HL-60/S4 treated with retinoic acid at 250 ng/mL for 4 days and 3 days (cell line): ENCODE results near the gene ADI1.

Source experiments
- in situ Hi-C: fragments of 300-500 bp; cut with MboI; formaldehyde crosslinking; loops from 2 replicates; pipeline ENCODE4 v1.7.0; 2022; ENCODE audit warnings: low sequenced_read_pairs

ADI1 gene

DNA sequence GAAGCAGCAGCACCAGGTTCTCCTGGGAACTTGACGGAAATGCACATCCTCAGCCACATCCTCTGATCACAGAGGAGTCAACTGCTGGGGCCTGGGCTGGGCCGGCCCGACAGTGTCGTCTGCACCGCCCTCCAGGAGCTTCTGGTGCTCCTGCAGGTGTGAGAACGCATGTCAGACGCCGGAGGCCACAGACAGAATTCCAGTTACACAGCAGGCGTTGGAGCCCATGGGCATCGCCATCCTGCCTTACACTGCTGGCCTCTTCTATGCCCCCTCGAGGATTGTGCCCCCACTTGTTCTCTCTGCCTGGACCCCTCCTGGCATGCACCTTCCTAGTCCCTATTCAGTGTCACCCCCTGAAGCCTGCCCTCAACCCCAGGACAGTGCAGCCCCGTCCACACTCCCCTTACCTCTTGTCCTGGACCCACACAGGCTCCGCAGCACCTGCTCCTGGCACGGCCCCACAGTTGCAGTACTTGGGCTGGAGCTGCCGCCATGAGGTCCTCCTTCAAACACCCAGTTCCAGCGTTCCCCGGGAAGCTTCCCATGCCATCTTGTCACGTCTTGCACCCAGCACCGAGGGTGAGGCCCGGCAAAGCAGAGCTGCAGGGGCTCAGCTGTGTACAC, 37.5 kb downstream of the ADI1 start:
- in situ Hi-C loops, result no loop called here

DNA sequence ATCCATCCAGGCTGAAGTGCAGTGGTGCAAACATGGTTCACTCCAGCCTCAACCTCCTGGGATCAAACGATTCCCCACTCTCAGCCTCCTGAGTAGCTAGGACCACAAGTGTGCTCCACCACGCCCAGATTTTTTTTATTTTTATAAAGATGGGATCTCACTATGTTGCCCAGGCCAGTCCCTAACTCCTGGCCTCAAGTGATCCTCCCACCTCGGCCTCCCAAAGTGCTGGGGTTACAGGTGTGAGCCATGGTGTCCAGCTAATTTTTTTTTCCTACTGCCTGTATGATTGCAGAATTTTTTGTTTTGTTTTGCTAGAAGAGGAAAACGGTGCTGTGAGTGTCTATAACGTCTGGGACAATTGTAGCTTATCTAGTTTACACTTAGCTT, 38.3 kb downstream of the ADI1 start:
- in situ Hi-C loops, result no loop called here

- in situ Hi-C loops, result no loop called here
Observed at GRCh38 chr2:3480352-3481010, 38.9 kb downstream of the ADI1 start.

- in situ Hi-C loops, result no loop called here
Observed at GRCh38 chr2:3479430-3480320, 39.7 kb downstream of the ADI1 start.

- in situ Hi-C loops, result no loop called here
Observed at GRCh38 chr2:3478846-3479385, 40.4 kb downstream of the ADI1 start.

DNA sequence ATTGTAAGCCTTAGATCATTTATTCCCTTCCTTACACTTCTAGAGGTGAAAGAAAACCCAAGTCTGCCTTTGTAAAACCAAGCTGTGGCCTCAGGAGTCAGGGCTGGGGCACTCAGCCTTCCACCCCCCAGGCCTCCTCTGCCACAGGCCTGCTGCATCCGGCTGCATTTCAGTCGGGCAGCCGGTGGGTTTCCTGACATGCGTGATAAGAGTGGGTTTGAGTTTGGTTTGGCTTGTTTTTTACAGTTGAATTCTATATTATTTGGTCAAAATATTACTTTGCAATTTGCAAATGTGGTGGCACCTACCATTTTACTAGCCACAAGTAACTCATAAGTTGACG, 42.4 kb downstream of the ADI1 start:
- in situ Hi-C loops, result no loop called here

DNA sequence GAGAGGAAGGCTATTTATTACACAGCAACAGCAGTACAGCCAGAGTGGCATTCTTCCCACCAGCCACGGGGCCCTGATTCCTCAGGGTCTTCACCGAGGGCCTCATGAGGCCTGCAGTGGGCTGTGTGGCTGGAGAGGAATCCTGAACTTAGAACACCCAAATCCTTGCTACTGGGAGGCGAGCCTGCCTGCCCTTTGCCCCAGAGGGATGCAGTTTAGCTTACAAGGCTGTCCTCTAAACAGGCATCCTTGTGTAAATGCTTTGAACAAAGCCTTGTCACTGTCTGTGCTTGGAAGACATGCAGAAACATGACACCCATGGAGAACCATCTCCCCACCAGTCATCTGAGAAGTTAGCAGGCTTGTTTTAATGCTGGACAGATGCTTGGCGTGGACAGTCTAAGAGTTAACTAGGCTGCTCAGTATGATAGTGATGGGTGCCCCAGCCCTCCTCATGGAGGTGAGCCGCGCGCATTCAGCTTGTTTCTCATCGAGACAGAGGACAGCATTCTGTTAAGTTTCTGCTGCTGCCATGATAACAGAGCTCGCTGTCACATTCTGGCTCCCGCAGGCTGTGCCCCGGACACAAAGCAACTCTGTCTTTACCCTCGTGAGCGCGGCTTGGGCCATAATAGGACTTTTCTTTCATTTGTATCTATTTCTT, 42.9 kb downstream of the ADI1 start:
- in situ Hi-C loops, result no loop called here

DNA sequence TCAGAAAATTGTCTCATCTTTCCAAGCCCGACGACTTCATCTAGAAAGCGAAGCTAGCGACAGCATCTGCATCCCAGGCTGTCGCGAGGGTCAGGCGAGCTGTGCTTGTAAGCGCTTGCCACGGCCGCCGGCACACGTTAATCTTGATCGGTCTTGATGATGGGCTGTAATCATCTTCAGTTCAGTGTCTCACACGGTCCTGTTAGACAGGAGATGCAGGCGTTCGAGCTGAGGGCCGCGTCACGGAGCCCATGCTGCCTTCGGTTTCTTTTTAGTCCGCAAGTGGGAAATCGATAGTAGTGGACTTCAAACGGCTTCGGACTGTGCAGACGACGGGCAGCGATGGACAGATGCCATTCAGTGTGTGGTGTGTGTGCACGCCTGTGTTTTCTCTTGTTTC, 43.6 kb downstream of the ADI1 start:
- in situ Hi-C loops, result no loop called here

DNA sequence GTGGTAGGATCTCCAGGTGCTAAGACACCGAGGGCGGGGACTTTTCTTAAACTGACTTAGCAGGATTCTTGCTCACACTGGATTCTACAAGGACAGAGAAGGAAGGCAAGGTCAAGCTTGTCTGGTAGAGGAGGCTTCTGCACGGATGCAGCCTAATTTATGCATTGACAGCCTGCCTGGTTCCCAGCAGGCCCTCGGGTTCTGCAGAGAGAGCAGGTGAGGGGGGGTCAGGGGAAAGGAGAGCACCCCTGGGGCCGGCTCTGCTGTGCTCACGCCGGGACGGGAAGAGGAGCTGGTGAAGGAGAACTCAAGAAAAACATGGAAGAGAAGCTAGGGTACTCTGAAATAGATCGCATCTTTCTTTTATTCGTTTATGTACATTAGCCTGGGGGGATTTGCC, 46.4 kb downstream of the ADI1 start:
- in situ Hi-C loops, result no loop called here

DNA sequence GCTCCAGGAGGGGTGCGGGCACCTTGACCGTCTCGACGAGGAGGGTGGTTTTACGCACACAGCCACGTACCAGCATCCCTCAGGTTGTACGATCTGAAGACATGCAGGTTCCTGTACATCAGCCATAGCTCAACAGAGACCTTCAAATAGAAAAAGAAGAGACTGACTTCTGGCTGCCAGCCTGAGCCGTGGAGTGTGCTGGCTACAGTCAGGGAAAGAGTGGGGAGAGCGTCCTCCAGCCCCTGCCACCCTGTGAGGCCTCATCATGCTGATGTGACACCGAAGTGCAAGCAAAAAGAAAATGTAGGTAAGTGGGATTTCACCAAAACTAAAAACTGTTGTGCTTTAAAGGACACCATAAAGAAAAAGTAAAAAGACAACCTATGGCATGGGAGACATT, 47.0 kb downstream of the ADI1 start:
- in situ Hi-C loops, result no loop called here

DNA sequence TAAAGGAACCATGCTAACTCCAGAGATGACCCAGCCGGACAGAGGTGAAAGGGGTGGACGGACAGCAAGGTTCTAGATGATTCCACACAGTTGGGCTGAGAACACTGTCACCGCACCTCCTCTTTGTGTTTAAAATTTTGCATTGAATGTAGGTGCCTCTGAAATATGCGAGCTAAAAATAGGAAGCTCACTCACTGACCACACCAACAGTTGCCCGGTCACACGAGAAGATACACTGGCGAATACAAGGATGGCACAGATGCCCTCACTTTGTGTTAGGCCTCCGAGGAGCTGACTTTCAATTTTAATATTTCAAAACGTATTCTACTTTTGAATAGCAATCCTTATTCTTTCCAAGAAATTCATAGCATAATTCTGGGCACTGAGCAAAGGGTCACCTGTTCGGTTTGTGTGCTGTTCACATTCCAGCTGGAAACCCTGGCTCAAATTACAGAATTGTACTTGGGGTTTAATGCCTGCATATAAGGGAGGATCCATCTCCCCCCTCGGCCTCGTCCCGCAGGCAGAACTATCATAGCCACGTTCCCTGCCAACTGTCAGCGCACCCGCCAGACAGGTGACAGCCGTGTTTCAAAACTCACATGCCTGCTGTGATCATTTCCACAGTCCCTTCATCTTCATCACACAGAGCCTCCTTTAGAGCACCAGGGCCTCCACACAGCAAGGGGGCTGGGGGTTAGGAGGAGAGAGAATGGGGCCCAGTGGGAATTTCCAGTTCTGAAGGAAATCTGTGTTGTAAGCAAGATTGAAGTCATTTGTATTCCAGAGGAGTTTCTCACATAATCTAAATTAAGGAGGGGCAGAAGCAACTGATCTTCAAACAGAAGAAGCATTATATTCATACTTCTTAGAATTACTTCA, 48.2 kb downstream of the ADI1 start:
- in situ Hi-C loops, result no loop called here

GRCh38 chr2:3470166-3470651, 49.1 kb downstream of the ADI1 start:
- in situ Hi-C loops, result no loop called here

DNA sequence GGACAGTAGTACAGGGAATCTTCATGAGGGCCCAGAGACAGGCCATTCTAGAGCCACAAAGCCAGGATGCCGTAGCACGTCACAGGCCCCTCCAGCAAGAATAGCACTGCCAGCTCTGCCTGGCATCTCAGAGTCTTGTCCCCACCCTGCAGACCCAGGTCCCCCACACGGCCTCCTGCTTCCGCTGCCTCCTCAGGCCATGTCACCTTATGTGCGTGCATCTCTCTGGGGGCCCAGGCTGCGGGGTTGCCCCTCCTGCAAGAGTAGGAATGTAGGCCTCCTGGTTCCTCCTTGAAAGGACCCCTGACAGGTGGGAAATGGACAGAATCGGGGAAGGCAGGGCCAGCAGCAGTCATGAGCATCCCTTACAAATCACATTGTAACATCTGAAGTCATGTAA, 49.8 kb downstream of the ADI1 start:
- in situ Hi-C loops, result no loop called here

- in situ Hi-C loops, result no loop called here
Observed at GRCh38 chr2:3468296-3468988, 50.9 kb downstream of the ADI1 start.

DNA sequence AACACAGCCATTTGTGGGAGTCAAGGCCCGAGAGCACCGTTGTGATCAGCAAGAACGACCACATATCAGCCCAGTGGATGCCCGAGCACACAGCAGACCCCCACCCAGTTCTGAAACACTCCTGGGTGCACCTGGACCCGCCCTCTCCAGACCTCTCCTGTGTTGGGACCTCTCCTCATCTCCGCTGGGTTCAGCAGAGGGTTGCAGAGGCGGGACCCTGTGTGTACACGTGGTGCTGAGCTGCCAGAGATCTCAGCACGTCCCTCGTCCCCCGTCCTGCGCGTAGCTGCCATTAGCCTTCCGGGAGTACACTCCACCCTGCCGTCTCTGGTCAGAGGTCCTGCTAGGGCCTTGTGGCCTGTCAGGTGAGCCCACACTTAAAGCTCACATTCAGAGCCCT, 51.7 kb downstream of the ADI1 start:
- in situ Hi-C loops, result no loop called here

GRCh38 chr2:3466966-3467365, 52.4 kb downstream of the ADI1 start:
- in situ Hi-C loops, result no loop called here

- in situ Hi-C loops, result no loop called here
Observed at GRCh38 chr2:3466482-3466863, 52.9 kb downstream of the ADI1 start.

- in situ Hi-C loops, result no loop called here
Observed at GRCh38 chr2:3465844-3466481, 53.4 kb downstream of the ADI1 start.

DNA sequence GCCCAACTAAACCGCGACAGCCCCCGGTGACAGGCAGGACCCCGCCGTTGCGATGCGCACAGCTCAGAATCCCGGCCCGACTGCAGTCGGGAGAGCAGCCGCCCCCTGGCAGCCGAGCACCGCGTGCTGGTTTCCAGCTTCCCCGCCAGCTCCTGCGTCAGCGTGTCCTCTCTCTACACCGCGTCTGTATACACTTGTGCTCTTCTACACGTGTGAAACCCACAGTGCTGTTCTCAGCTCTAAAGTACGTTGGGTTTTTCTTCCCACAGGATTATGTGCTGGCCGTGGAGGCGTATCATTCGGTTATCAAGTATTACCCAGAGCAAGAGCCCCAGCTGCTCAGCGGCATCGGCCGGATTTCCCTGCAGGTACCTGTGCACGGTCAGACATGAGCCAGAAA, 54.0 kb downstream of the ADI1 start:
- in situ Hi-C loops, result no loop called here
